ENCODE results near the gene SIM2.

The SIM2 gene

DNA sequence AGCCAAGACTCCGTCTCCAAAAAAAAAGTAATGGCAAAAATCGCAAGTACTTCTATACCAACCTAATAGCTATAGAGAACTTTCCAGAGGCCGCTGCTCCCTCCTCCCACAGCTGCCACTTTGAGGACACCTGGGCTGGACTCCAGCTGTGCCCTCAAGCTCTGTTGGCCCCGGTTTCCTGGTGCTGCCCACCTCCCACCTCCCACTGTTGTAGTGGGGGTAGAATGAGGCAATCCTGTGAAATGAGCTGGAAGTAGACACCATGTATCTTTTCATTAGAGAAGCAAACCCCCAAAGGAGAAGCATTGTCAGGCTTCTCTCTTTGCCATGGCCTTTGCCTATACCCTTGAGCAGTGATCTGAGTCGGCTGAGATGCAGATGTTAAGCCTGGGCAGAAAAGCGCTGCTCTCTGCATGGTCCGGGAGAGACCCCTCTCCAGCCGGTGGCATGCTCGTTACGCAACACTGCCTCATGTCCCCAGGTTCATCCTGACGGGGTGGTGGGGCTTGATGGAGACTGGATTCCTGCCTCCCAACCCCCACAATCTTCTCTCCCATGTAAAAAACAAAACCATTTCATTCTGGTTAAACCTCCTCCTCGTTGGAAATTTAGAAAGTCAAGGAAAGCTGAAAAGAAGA is 39.7 kb downstream of the SIM2 start:
- no peak for DNase-seq (ENCODE audit: low spot score)

DNA sequence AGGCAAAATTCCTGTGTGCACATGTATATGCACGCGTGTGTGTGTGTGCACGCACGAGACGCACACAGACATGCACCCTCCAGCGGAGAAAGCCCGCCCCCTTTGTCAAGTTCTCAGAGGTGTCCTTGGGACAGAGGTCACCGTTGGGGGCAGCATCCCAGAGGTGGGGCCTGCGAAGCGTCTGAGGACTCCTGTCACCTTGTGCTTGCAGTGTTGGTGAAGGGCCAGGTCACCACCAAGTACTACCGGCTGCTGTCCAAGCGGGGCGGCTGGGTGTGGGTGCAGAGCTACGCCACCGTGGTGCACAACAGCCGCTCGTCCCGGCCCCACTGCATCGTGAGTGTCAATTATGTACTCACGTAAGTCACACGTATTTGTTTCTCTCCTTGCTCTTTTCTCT is 42.6 kb downstream of the SIM2 start:
- DNase-seq (ENCODE audit: low spot score): no peak

- DNase-seq (ENCODE audit: low spot score): no peak
Measured at GRCh38 chr21:36743008-36743407, 44.1 kb downstream of the SIM2 start.

DNA sequence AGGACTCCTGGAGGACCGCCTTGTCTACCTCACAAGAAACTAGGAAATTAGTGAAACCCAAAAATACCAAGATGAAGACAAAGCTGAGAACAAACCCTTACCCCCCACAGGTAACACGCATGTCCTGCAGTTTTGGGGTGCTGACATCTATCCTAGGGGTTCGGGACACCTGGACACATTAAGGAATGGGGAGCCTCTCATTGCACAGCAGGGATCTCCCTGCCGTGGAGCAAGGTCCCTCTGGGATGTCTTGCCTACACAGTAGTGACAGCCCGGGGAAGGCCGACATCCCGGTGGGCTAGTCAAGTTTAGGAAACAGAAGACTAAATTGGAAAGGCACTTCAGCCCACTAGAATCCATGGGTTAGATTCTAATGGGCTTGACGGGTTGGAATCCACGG is 44.5 kb downstream of the SIM2 start:
- no peak for DNase-seq (ENCODE audit: low spot score)

GRCh38 chr21:36744190-36744559 is 45.3 kb downstream of the SIM2 start:
- DNase-seq (ENCODE audit: low spot score): no peak

DNA sequence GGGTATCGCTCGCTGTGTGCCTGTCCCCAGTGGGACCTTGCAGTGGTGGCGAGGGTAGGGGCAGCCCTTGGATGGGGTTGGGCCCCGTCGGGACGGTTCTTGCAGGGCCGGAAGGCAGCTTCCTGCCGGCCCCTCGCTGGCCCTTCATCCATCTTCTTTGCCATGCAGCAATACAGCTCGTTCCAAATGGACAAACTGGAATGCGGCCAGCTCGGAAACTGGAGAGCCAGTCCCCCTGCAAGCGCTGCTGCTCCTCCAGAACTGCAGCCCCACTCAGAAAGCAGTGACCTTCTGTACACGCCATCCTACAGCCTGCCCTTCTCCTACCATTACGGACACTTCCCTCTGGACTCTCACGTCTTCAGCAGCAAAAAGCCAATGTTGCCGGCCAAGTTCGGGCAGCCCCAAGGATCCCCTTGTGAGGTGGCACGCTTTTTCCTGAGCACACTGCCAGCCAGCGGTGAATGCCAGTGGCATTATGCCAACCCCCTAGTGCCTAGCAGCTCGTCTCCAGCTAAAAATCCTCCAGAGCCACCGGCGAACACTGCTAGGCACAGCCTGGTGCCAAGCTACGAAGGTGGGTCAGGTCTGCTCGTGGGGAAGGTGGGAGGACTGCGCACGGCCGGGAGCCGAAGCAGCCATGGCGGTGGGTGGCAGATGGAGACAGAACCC is 45.8 kb downstream of the SIM2 start:
- DNase-seq (ENCODE audit: low spot score): no peak

DNA sequence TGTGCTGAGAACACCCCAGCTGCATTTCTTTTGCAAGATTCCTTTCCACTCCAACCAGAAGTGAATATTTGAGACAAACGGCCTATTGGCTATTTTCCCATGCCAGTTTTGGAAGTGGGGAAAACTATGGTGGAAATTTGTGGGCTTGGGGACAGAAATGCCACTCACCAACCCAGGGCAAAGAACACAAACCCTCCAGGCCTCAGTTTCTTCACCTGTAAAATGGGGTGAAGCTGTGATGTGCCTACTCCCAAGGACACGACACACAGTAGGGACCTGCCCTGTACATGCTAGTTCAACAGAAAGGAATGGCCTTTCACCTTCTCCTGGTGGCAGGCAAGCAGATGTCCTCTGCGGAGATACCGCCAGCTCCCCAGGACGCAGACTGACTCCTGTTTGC is 46.5 kb downstream of the SIM2 start:
- DNase-seq (ENCODE audit: low spot score): no peak

GRCh38 chr21:36747041-36747814 is 48.3 kb downstream of the SIM2 start:
- DNase-seq (ENCODE audit: low spot score): no peak

- peak; percentile 91 for DNase-seq (ENCODE audit: low spot score)
Measured at GRCh38 chr21:36747815-36748383, 49.0 kb downstream of the SIM2 start.

DNA sequence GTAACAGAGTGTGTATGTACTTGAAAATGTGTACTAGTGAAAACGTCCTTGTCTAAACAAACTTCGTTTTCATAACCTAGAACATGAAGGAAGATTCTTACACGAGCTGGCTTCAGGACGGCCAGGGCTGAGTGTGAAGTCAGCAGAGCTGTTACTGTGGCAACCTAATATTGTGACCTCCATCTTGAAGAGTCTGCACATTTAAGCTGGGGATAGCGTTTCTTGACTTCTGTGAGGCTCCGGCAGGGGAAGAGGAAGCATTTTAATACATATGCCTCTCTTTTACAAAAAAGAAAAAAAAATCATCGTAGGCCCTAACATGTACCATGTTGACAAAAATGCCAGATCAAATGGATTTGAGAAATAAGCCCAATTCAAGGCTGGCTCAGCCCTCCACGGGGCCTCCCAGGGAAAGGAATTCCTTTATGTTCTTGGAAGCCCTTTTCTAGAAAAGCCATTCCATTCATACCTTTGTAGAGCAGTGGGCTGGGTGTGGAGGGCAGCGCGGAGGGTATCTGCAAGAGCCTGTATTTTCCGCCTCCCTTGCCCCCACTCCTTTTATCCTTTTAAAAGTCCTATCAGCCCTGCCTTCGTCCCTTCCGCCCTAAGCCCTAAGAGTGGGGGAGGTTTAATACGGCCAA is 51.1 kb downstream of the SIM2 start:
- DNase-seq (ENCODE audit: low spot score): no peak

DNA sequence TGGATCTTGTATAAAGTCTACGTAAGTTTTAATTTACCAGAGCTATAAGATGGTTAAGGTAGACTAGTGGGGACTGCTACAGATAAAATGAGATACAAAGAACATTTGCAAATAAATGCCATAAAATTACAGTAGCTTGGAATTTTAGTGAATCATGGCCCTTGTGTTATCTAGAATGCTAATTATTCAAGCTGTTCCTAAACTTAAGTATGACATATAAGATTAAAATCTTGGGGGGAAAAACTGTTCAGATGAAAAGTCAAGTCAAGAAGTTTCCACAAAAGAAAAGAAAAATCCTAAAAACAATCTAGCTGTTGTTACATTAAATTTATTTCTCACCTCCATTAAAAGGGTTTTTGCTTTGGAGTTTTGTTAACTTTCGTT is 51.7 kb downstream of the SIM2 start:
- no peak for DNase-seq (ENCODE audit: low spot score)

DNA sequence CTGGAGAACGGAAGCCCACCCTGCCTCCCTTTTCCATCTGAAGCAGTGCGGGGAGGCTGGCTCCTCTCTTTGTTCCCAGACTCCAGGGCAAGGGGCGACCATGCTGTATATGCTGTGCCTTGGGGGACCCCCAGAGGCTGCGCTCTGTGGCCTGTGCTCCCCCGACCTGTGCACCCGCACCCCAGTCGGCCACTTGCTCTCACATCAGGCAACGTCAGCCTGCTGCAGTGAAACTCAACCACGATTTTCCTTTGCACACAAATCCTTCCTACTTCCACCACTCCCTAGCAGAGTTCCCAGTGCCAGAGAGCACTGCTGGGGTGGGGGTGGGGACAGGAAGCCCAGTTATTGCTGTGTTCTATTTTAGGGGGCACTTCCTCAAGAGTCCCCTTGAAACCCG is 52.5 kb downstream of the SIM2 start:
- no peak for DNase-seq (ENCODE audit: low spot score)

DNA sequence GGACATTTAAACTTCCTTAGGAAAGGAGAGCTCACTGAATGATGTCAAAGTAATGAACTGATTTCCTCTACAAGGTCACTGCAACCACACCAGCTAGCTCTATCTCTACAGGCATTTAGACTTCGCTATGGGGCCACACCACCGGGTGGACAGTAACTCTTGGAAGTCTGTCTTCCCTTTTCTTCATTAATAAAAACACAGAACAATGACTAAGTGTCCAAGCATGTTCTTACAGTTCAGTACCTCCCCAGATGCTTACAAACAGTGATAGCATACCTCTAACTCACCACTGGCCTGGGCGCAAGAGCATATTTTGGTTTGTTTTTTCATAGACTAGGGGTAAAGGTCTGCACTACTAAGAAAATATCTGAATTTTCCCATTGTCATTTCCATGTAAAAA is 54.6 kb downstream of the SIM2 start:
- peak; percentile 42 for DNase-seq (ENCODE audit: low spot score)

- DNase-seq (ENCODE audit: low spot score): no peak
Measured at GRCh38 chr21:36754241-36754898, 55.5 kb downstream of the SIM2 start.

DNA sequence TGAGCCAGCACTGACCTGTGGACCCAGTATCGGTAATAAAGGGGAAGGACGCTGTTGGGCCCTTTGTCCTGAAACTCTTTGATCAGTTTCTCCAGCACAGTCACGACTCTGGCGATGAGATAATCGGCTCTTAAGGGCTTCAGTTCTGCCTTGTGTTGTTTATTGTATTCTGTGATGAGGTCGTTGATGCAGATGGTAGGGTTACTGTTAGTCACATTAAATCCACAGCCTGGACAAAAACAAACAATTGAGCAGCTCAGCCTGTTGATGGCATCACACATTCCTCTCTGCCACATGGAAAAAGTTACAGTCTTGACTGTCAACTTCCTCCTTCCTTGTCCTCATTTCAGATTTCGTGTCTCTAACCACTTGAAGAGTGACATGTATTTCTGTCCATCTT is 57.6 kb downstream of the SIM2 start:
- no peak for DNase-seq (ENCODE audit: low spot score)

- DNase-seq (ENCODE audit: low spot score): no peak
Measured at GRCh38 chr21:36757196-36757595, 58.3 kb downstream of the SIM2 start.

- DNase-seq (ENCODE audit: low spot score): no peak
Measured at GRCh38 chr21:36759348-36760083, 60.6 kb downstream of the SIM2 start.

GRCh38 chr21:36761685-36762084 is 62.8 kb downstream of the SIM2 start:
- no peak for DNase-seq (ENCODE audit: low spot score)

- no peak for DNase-seq (ENCODE audit: low spot score)
Measured at GRCh38 chr21:36762642-36763041, 63.7 kb downstream of the SIM2 start.

GRCh38 chr21:36763305-36763704 is 64.4 kb downstream of the SIM2 start:
- DNase-seq (ENCODE audit: low spot score): no peak

DNA sequence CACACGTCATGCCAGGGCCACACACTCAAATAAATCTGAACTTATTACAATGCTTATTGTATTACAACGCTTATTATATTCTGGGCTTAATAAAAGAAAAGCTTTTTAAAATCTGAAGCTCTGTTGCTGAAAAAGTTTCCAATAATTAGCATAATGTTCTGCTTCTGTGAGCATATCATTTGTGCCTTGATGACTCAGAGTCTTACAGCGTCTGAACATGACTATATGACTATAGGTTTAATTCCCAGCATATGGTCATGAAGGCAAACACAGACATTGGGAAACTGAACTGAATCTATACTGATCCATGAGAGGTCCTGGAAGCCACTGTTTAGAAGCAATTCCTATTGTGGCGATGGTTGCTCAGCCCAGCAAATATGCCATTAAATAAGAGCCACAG is 66.3 kb downstream of the SIM2 start:
- no peak for DNase-seq (ENCODE audit: low spot score)
